GM15510 (cell line): ENCODE data around the gene TMEM252.

Source experiments
- POLR2A ChIP-seq: IDR thresholded peaks from 3 replicates; pipeline ENCODE4 v1.6.1; 2011; ENCODE audit warnings: borderline replicate concordance; ENCODE audit not compliant: insufficient read length; ENCODE audit errors: extremely low read depth

TMEM252 gene, protein sequence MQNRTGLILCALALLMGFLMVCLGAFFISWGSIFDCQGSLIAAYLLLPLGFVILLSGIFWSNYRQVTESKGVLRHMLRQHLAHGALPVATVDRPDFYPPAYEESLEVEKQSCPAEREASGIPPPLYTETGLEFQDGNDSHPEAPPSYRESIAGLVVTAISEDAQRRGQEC

DNA sequence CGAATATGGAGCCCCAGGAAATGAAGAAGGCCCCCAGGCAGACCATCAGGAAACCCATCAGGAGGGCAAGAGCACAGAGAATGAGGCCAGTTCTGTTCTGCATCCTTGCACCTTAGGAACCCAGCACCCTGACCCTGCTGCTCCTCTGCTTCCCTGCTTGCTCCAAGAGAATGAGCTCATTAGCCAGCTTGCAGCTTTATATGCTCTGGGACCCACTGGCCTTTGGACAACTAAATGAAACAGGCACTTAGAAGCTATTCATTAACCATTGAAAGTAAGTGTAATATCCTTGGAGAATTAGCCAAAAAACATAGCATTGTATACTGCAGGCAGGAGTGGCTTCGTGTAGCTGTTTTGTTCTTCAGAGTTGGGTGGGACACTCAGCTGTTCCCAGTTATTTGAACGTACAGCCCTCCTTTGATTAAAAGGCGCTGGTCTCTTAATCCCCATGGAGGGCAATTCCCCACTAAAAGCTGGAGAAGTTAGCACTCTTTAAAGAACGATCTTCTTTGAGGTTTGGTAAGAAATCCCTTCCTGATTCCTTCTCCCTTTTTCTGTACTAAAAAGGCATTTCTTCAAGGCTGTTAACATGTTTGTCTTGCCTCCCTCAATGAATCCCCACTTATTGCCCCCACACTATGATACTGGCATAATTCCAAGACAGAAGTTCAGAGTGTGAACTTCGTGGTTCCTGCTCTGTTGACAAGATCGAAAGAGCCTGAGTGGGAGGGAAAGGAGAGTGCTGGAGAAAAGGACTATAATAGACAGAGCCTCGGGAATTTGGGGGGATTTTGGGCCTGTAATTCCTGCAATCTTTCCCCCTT, at the start of gene TMEM252:
Gene TMEM252 (minus strand): TSS at position 172 of the 824 bp plus-strand sequence. CDS start 69 bp downstream, at position 103.
- TF ChIP-seq POLR2A, result no peak

DNA sequence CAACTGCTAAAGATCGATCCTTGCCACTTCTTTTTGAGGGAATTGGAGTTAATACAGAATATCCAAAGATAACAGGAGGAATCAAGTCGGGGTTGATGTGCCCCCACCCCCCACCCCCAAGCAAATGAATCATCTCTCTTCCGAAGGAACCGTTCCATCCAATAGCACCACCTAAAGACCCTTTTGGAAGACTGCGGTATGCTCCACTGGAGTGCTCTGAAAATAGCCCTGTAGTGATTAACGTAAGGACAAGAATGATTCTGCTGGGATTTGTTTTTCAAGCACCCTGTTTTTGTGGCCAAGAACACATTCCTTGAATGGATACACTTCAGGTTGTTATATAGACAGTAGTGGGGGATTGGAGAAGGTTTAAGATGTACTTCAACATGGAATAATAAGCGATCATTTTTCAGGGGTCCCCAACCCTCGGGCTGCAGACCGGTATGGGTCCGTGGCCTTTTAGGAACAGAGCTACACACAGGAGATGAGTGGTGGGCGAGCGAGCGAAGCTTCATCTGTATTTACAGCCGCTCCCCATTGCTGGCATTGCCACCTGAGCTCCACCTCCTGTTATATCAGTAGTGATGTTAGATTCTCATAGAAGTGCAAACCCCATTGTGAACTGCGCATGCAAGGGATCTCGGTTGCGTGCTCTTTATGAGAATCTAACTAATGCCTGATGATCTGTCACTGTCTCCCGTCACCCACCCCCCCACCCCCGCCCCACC, 44.5 kb upstream of the TMEM252 start:
- TF ChIP-seq POLR2A, result no peak

DNA sequence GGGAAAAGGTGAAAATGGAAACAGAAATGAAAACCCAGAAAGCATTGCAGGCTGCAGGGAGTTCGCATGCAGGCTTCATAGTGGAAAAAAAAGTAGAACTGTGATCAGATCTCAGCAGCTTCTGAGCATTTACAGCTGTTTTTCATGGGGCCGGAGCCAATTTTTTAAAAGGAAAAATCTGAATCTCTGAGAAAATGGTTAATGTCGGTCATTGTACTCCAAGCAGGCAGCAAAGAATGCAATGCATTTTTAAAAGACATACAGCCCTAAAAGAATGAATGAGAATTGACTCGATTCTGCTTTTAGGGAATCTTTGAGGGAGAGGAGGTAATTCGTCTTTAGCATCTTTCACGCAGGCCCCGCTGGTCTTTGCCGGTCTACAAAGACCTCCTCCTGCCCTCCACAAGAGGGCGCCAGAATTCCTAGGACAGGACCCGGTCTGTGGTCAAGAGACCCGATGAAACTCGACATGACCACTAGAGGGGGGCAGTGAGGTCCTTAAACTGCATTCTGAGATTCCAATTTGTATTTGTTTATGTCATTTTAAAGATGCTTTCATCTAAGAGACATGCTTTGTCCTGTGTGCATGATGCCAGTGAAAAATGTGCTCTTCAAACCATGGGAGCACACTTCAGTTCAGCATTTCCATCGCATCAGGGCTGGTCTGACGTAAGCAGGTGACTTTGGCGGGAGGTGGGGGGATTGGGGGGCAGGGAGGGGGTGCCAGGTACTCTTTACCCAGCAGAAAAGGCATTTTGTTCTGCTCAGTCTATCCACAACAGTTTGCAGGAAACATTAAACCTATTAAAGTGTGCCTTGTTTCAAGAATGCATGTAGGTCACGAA, 43.7 kb upstream of the TMEM252 start:
- TF ChIP-seq POLR2A, result no peak

DNA sequence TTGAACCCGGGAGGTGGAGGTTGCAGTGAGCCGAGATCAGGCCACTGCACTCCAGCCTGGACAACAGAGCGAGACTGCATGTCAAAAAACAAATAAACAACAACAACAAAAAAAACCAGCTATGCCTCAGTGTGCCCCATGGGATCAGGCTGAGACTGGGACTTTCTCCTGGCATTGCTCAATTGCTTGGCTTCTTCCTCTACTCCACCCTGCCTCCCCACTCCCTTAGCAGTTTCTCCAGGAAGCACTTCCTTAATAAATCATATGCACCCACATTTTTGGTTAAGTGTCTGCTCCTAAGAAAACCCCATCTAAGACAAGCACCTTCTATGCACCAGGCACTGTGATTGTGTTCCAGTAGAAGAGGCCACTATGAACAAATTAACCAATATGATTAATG, 41.0 kb upstream of the TMEM252 start:
- TF ChIP-seq POLR2A, result no peak

DNA sequence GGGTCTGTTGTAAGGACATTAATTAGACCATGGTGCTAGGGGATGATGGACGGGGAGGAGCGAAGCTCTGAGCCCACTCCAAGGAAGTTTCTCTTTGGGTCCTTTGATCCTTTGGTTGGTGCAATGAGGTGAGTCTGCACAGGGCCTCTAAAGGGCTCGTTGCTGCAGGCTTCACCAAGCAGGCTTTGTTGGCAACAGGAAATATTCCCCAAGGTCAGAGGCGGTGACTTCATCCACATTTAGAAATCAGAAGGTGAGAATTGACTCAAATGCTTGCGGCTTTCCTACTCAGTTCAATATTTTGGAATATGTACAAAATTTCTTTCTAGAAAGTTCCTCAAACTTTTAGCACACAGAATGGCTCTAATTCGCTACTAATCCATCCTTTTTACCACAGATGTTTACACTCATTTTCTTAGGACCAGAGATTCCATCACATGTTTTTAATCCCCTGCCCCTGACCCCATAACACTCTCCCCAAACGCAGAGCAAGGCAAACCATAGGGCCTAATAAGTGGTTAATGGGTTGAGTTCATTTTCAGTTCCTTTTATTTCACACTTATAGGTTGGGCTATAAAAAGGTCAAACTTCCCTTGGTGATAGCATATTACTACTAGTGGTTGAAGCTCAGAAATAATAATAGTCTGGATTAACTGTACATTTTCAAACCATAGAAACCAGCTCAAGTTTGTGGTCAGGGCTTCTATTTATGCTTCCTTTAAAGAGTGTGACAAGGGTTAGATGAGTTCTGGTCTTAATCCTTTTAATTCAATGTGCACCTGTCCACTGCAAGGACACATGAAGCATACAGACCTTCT, 37.3 kb upstream of the TMEM252 start:
- TF ChIP-seq POLR2A, result no peak

DNA sequence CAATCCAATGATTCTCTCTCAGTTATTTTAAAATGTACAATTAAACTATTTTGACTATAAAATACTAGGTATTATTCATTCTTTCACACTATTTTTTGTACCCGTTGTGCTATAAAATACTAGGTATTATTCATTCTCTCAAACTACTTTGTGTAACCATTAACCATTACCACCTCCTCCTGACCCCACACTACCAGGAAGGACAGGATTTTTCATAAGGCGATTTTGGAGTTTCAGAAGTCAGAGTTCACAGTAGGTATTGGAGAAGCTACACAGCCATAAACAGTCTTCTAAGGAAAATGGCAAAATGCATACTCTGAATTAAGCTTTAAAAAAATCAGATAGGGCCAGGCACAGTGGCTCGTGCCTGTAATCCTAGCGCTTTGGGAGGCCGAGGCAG, 35.1 kb upstream of the TMEM252 start:
- no peak for TF ChIP-seq POLR2A

DNA sequence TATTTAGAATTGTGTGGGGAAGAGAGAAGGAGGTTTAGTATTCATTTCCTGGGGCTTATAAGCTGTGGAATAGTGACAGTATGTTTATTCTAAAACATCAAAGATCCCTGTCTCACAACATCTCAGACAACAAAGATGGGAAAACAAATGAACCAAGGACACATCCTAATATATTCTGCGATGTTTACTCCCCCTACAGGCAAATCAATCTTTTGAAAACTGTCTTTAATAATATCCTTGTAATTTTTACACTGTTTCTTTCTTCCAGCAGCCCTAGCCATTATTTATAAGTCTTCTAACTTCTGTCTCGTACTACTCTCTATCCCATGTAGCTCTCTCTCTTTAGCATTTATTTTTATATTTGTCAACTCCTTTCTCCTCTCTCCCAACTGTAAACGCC, 33.5 kb upstream of the TMEM252 start:
- TF ChIP-seq POLR2A, result no peak

DNA sequence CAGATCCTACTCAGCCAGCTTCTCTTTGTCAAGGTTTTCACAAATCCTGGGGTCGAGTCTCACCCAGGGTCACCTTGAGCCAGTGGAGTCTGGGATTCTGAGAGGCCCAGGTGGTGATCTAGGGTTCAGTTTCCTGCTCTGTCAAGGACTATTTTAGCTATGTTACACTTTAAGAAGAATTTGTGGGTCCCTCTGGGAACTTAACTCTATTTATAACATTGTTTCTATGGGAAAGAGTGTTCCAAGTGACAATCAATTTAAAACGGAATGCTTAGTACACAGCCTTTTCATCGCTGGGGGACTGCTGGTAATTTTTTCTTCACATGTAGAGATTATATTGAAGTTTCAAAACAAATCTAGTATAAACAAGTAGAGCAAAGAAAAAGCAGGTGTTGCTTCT, 26.9 kb upstream of the TMEM252 start:
- TF ChIP-seq POLR2A, result no peak

DNA sequence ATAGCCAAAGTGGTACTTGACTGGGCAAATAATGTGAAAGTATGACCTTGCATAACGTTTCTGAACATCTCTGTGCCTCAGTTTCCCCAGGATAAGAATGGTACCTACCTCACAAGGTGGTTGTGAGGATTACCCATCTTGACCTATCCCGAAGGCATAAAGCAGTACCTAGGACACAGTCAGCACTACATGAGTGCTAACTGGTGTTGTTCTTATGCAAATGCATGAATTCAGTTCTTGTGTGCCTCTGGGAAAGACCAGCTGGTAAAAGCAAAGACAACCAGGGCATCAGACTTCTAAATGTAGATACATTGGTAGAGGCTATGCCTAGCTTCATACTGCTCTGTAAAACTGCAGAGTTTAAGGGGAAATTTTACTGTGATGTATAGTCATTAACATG, 21.8 kb upstream of the TMEM252 start:
- TF ChIP-seq POLR2A, result no peak

DNA sequence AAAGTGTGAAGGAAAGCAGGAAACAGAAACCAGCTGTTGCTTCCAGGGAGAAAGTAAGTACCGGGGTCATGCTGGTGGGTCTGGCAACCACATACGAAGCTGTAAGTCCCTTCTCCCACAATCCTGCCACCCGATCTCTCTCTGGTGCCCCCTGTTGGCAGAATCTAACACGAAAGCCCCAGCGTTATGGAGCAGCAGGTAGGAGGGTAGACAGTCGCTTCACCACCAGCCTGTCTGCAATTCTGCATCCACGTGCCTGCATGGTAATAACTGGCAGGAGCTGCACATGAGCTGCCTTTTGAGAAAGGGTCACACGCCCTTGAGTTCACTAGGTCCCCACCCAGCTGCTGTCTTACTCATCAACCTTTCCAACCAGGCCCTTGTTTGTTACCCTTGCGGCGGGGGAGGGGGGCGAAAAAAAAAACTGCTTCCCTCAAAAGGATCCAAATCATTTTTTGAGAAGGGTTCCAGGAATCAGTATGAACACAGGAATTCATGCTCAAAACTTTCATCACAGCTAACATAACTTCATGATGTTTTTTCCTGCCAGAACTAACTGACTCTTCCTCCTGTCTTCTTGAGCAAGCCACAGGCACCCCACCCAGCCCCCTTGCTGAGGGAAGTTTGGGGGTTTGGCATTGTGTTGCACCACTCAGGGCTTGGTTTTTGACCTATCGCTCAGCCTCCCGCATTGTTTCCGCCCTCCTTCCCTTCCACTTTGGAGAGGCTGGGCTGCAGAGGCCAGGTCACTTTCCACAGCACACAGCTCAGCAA, 19.6 kb upstream of the TMEM252 start:
- no peak for TF ChIP-seq POLR2A

DNA sequence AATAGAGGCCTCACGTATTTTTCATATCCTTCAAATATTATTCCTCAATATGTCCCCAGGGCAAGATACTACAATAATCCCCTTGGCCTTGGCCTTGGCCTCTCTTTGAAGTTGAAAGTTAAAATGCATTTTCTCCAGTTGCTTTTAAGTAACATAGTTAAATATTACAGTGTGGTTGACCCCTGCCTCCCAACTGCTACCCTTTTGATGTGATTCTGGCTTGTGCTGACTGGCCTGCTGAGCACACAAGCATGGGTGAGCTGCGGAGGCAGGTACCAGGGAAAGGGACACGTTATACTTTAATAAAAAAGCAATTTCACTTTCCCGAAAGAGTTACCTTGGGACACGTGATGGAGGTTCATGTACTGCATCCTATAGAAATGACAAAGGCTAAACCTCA, 17.9 kb upstream of the TMEM252 start:
- no peak for TF ChIP-seq POLR2A

DNA sequence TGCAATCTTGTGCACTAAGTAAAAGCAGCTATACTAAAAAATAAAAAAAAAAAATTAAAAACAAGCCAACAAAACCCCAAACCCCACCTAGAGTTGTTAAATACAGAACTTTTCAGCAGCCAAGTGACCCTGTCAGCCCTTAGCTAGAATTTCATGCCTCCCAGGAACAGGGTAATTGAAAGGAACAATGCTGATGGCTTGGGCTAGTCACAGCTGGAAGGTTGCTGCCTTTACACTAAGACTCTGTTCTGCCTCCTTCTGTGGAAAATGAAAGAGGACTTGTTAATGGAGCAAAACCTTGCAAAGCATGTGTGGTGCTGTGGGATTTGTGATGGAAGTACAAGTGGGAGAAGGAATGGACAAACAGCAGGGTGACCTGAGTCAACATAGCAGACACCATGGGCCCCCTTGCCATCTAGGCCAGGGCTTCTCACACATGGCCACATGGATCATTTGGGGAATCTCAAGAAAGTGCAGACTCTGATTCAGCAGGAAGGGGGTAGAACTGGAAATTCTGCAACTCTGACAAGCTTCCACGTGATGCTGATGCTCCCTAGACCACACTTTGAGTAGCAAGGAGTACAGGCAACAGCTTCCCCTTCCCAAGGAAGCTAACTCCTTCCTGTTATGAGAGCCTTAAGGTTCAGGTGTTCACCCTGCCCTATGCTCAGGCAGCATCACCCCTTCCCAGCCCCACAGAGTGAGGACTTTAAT, 14.9 kb upstream of the TMEM252 start:
- no peak for TF ChIP-seq POLR2A
